Esophagus squamous epithelium (tissue), 5 donors: ENCODE data around the gene SIK3. TPM values are rescaled to one million over a fixed set of nuclear protein-coding genes. Genes with fewer than 3 reads are reported as not detected.

Experiments used
- DNase-seq: peaks from one replicate; lab custom pipeline; 2025; lab: John Stamatoyannopoulos, UW
- H3K27ac ChIP-seq, 4 donors: fragments of 200-600 bp; sonication (generic); one replicate each; pipeline ENCODE4 v1.5.1; 2016 to 2019; ENCODE audit warnings: mild to moderate bottlenecking in 1 of 4
- H3K27me3 ChIP-seq, 4 donors: fragments of 200-600 bp; sonication (generic); 1 replicate in 3 of 4; 2 replicates in 1 of 4; pipeline versions ENCODE4 v1.5.1 to v1.6.0; 2017 to 2021; ENCODE audit warnings: antibody characterized with exemption in 1 of 4
- H3K36me3 ChIP-seq, 3 donors: fragments of 200-600 bp; sonication (generic); one replicate each; pipeline ENCODE4 v1.5.1; 2016 to 2019
- H3K4me1 ChIP-seq, 3 donors: fragments of 200-600 bp; sonication (generic); one replicate each; pipeline ENCODE4 v1.5.1; 2017 to 2019
- H3K4me3 ChIP-seq, 4 donors: fragments of 200-600 bp; sonication (generic); 1 replicate in 3 of 4; 2 replicates in 1 of 4; pipeline ENCODE4 v1.5.1; 2016 to 2019; ENCODE audit warnings: mild to moderate bottlenecking in 2 of 4, moderate library complexity in 1 of 4
- H3K9me3 ChIP-seq, 3 donors: fragments of 200-600 bp; sonication (generic); one replicate each; pipeline ENCODE4 v1.5.1; 2016 to 2019
- CTCF ChIP-seq, 6 experiments: fragments of 450-650 bp in 4 of 6; fragments of 200-600 bp in 2 of 6; sonication (generic) in 2 of 6; IDR thresholded peaks; one replicate each; pipeline ENCODE4 v1.5.1; 2016 to 2019; ENCODE audit warnings: antibody characterized with exemption in 6 of 6, mild to moderate bottlenecking in 4 of 6, moderate library complexity in 4 of 6
- POLR2A ChIP-seq, 4 donors: fragments of 450-650 bp; IDR thresholded peaks; one replicate each; pipeline ENCODE4 v1.6.1; 2017; ENCODE audit warnings: antibody characterized with exemption in 4 of 4, mild to moderate bottlenecking in 4 of 4, moderate library complexity in 3 of 4
- WGBS, 2 donors: methylation state at CpG; one replicate each; pipeline ENCODE4 v1.1.5; 2018; 5-methylcytosine and 5-hydroxymethylcytosine counted together
- intact Hi-C: fragments of 100-400 bp; cut with DNase I; formaldehyde crosslinking; loops from one replicate; pipeline ENCODE4 v1.15.0; 2022
- total RNA-seq, 4 donors: library from RNA; depleted of rRNA; stranded (reverse); fragments of >200 nt; gene quantifications; one replicate each; pipeline ENCODE4 v1.1.0, GENCODE V29; 2016
- donor health status: DM: yes; HTN: yes; CAD: no.

Gene SIK3
- total RNA-seq, 4 donors from 2014 or later = 16.2 to 35.1 (median 20.3) TPM

GRCh38 chr11:117084992-117085391, 13.2 kb downstream of the SIK3 start:
- DNase-seq = no peak
- WGBS, 2 donors = 91 to 95% methylated on average over 4 of the region's 4 CpGs
- H3K36me3 ChIP-seq = no peaks in the 10 kb centered on the region
- no peaks in the 10 kb centered on the region for H3K27me3 ChIP-seq
- no peak overlapping the region for H3K27ac ChIP-seq
- no peaks in the 10 kb centered on the region for H3K9me3 ChIP-seq
- H3K4me3 ChIP-seq = no peak overlapping the region
- no peak for TF ChIP-seq CTCF (IDR thresholded peaks at IDR 0.05)
- no peak for TF ChIP-seq POLR2A (IDR thresholded peaks at IDR 0.05)
- intact Hi-C loops = no loop called here
- H3K4me1 ChIP-seq = peaks cover 7 to 63% (median 9%) of the 10 kb centered on the region in 3 donors

- WGBS, 2 donors = 81% methylated on average over 5 of the region's 5 CpGs
- H3K27ac ChIP-seq = peak overlapping the region in 1 of 4 donors; percentile 39
Observed at GRCh38 chr11:117083011-117083935, 15.0 kb downstream of the SIK3 start.

GRCh38 chr11:117081908-117082307, 16.3 kb downstream of the SIK3 start:
- 88 to 100% methylated on average over 1 of the region's 1 CpG for WGBS, 2 donors
- H3K27me3 ChIP-seq = no peaks in the 10 kb centered on the region
- H3K4me3 ChIP-seq = no peak overlapping the region
- no peaks in the 10 kb centered on the region for H3K36me3 ChIP-seq
- intact Hi-C loops = no loop called here
- H3K4me1 ChIP-seq = peaks cover 7 to 64% (median 14%) of the 10 kb centered on the region in 3 donors
- TF ChIP-seq CTCF (IDR thresholded peaks at IDR 0.05) (peak in 1 of 6 experiments; percentile 35), POLR2A (IDR thresholded peaks at IDR 0.05) (no peak)
- no peak for DNase-seq
- no peak overlapping the region for H3K27ac ChIP-seq
- H3K9me3 ChIP-seq = no peaks in the 10 kb centered on the region

More at GRCh38 chr11:117083011-117083935, 15.0 kb downstream of the SIK3 start:
- H3K4me3 ChIP-seq = no peak overlapping the region
- H3K4me1 ChIP-seq = peaks cover 0 to 62% (median 5%) of the 10 kb centered on the region in 3 donors
- DNase-seq = no peak
- intact Hi-C loops = no loop called here
- TF ChIP-seq POLR2A (IDR thresholded peaks at IDR 0.05) = no peak
- H3K27me3 ChIP-seq = no peaks in the 10 kb centered on the region
- no peaks in the 10 kb centered on the region for H3K36me3 ChIP-seq
- H3K9me3 ChIP-seq = no peaks in the 10 kb centered on the region

- 76 to 84% methylated on average over 5 of the region's 5 CpGs for WGBS, 2 donors
- no peak overlapping the region for H3K27ac ChIP-seq
- H3K36me3 ChIP-seq = no peaks in the 10 kb centered on the region
- H3K4me1 ChIP-seq = peaks cover 7 to 68% (median 19%) of the 10 kb centered on the region in 3 donors
- H3K27me3 ChIP-seq = no peaks in the 10 kb centered on the region
- no peak overlapping the region for H3K4me3 ChIP-seq
- H3K9me3 ChIP-seq = no peaks in the 10 kb centered on the region
- no peak for DNase-seq
- TF ChIP-seq POLR2A (IDR thresholded peaks at IDR 0.05) = no peak
- no peak for TF ChIP-seq CTCF (IDR thresholded peaks at IDR 0.05)
- intact Hi-C loops = no loop called here
Observed at GRCh38 chr11:117080370-117080769, 17.9 kb downstream of the SIK3 start.

- Histone ChIP-seq H3K4me1 (peaks cover 24 to 68% (median 39%) of the 10 kb centered on the region in 3 donors), H3K36me3 (no peaks in the 10 kb centered on the region), H3K27me3 (no peaks in the 10 kb centered on the region), H3K4me3 (no peak overlapping the region), H3K27ac (peak overlapping the region in 3 of 4 donors; percentile 3 to 31 (median 24)), H3K9me3 (no peaks in the 10 kb centered on the region)
- DNase-seq = no peak
- 44 to 48% methylated on average over 2 to 3 of the region's 3 CpGs for WGBS, 2 donors
- intact Hi-C loops = no loop called here
- TF ChIP-seq POLR2A (IDR thresholded peaks at IDR 0.05) = no peak
Observed at GRCh38 chr11:117076941-117077691, 21.1 kb downstream of the SIK3 start.
